ENCODE results near the gene P2RX2. TPM values are rescaled to one million over a fixed set of nuclear protein-coding genes. Genes with fewer than 3 reads are reported as not detected.

Gene P2RX2
- total RNA-seq, 1 experiment from 2014 or later, result not detected

DNA sequence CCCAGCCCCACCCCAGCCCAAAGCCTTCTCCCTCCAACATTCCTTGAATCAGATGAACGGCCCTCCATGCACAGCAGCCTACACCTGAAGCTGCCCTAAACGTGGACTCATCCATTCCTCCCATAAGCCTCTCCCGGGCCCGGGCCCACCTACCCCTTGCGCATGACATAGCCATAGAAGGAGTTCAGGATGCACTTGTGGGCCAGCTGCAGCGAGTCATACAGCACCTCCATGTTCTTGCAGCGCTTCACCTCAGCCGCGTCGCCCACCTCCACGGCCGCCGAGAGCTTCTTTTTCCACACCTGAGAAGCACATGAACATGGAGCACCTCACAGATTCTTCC is 46.5 kb downstream of the P2RX2 start:
- H3K9ac ChIP-seq (ENCODE audit: low read length), result no peak overlapping the region
- H4K20me1 ChIP-seq (ENCODE audit: insufficient read depth), result no peaks in the 10 kb centered on the region
- ChIA-PET RAD21 (ENCODE audit: low non-redundant PET in 1 of 2, low total read pairs in 2 of 2, uncharacterized antibody in 2 of 2, unreplicated experiment in 2 of 2) (no interaction called here), POLR2A (no interaction called here), CTCF (no interaction called here)
- no peaks in the 10 kb centered on the region for H3K27me3 ChIP-seq (ENCODE audit: insufficient read depth, low read length)
- no peak overlapping the region for H3K4me2 ChIP-seq (ENCODE audit: low read length)
- TF ChIP-seq EGR1 (IDR thresholded peaks at IDR 0.05; ENCODE audit: low read depth), result no peak
- no peak for TF ChIP-seq POLR2AphosphoS5 (IDR thresholded peaks at IDR 0.05; ENCODE audit: low read depth, low read length)
- TF ChIP-seq SRF (IDR thresholded peaks at IDR 0.05; ENCODE audit: low read depth), result no peak
- ATAC-seq (no peak), DNase-seq (ENCODE audit: low read depth, low spot score) (no peak)
- no peaks in the 10 kb centered on the region for H3K9me3 ChIP-seq (ENCODE audit: control insufficient read depth in 1 of 2, insufficient read depth in 1 of 2, low read depth in 1 of 2, low read length in 2 of 2)
- H3K27ac ChIP-seq (ENCODE audit: low read depth, low read length), result no peak overlapping the region
- H3K79me2 ChIP-seq (ENCODE audit: insufficient read depth, low read length), result 0 out of 2 replicates have a peak, but pooled peaks cover 3% of the 10 kb centered on the region
- no peak overlapping the region for H2AFZ ChIP-seq (ENCODE audit: low read depth, low read length, poor library complexity, severe bottlenecking)
- H3K4me3 ChIP-seq (replicated peaks in 1 of 2; ENCODE audit: low read depth in 1 of 2, low read length in 2 of 2), result no peak overlapping the region
- no peaks in the 10 kb centered on the region for H3K9me2 ChIP-seq (ENCODE audit: insufficient read depth)
- H3K4me1 ChIP-seq (ENCODE audit: control insufficient read depth in 1 of 2, insufficient read depth in 2 of 2, low read length in 2 of 2), result no peaks in the 10 kb centered on the region
- peaks cover 67 to 73% of the 10 kb centered on the region in 2 experiments for H3K36me3 ChIP-seq (ENCODE audit: control insufficient read depth in 1 of 2, insufficient read depth in 2 of 2, low read length in 2 of 2)
- intact Hi-C loops (cut with micrococcal nuclease), result no loop called here
- BruUV-seq (replicated peaks), result no TSS peak

DNA sequence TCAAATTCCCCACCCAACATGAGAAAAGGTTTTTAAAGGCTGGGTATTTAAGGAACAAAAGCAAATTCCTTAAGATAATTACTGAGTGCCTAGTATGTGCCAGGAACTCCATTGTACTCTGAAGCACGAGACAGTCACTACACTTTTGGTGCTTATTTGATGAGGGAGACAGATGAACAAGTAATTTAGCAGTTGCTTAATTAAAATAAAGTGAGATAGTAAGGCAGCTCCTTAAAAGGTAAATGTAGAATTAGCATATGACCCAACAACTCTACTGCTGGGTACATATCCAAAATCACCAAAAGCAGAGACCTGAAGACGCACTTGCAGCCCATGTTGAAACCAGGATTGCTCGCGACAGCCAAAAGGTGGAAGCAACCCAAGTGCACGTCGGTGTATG is 47.2 kb downstream of the P2RX2 start:
- H3K79me2 ChIP-seq (ENCODE audit: insufficient read depth, low read length), result 0 out of 2 replicates have a peak, but pooled peaks cover 3% of the 10 kb centered on the region
- no peak overlapping the region for H2AFZ ChIP-seq (ENCODE audit: low read depth, low read length, poor library complexity, severe bottlenecking)
- H3K36me3 ChIP-seq (ENCODE audit: control insufficient read depth in 1 of 2, insufficient read depth in 2 of 2, low read length in 2 of 2), result peaks cover 61 to 66% of the 10 kb centered on the region in 2 experiments
- no peaks in the 10 kb centered on the region for H3K4me1 ChIP-seq (ENCODE audit: control insufficient read depth in 1 of 2, insufficient read depth in 2 of 2, low read length in 2 of 2)
- no peak overlapping the region for H3K27ac ChIP-seq (ENCODE audit: low read depth, low read length)
- ChIA-PET RAD21 (ENCODE audit: low non-redundant PET in 1 of 2, low total read pairs in 2 of 2, uncharacterized antibody in 2 of 2, unreplicated experiment in 2 of 2) (no interaction called here), CTCF (no interaction called here), POLR2A (no interaction called here)
- no TSS peak for BruUV-seq (replicated peaks)
- intact Hi-C loops (cut with micrococcal nuclease), result no loop called here
- no peak overlapping the region for H3K4me3 ChIP-seq (replicated peaks in 1 of 2; ENCODE audit: low read depth in 1 of 2, low read length in 2 of 2)
- H4K20me1 ChIP-seq (ENCODE audit: insufficient read depth), result no peaks in the 10 kb centered on the region
- no peak overlapping the region for H3K9ac ChIP-seq (ENCODE audit: low read length)
- ATAC-seq, result no peak
- H3K4me2 ChIP-seq (ENCODE audit: low read length), result no peak overlapping the region
- no peaks in the 10 kb centered on the region for H3K9me3 ChIP-seq (ENCODE audit: control insufficient read depth in 1 of 2, insufficient read depth in 1 of 2, low read depth in 1 of 2, low read length in 2 of 2)
- H3K27me3 ChIP-seq (ENCODE audit: insufficient read depth, low read length), result no peaks in the 10 kb centered on the region
- DNase-seq (ENCODE audit: low read depth, low spot score), result no peak
- no peaks in the 10 kb centered on the region for H3K9me2 ChIP-seq (ENCODE audit: insufficient read depth)
- TF ChIP-seq EGR1 (IDR thresholded peaks at IDR 0.05; ENCODE audit: low read depth) (no peak), SRF (IDR thresholded peaks at IDR 0.05; ENCODE audit: low read depth) (no peak), SIN3A (IDR thresholded peaks at IDR 0.05; ENCODE audit: low read depth) (no peak), FOSL1 (IDR thresholded peaks at IDR 0.05; ENCODE audit: low read depth) (no peak), ZFX (IDR thresholded peaks at IDR 0.05) (no peak), EZH2phosphoT487 (IDR thresholded peaks at IDR 0.05; ENCODE audit: borderline replicate concordance) (no peak), EZH2 (IDR thresholded peaks at IDR 0.05) (no peak), POLR2A (IDR thresholded peaks at IDR 0.05; ENCODE audit: borderline replicate concordance, extremely low read depth, insufficient read depth, insufficient read length) (no peak), POLR2AphosphoS5 (IDR thresholded peaks at IDR 0.05; ENCODE audit: low read depth, low read length) (no peak), TCF7L2 (IDR thresholded peaks at IDR 0.05; ENCODE audit: borderline replicate concordance, extremely low read depth, insufficient read depth, insufficient read length) (no peak), CEBPB (IDR thresholded peaks at IDR 0.05; ENCODE audit: low read depth) (no peak), SP1 (IDR thresholded peaks at IDR 0.05; ENCODE audit: low read depth) (no peak)
- TF ChIP-seq, protein P1, sequence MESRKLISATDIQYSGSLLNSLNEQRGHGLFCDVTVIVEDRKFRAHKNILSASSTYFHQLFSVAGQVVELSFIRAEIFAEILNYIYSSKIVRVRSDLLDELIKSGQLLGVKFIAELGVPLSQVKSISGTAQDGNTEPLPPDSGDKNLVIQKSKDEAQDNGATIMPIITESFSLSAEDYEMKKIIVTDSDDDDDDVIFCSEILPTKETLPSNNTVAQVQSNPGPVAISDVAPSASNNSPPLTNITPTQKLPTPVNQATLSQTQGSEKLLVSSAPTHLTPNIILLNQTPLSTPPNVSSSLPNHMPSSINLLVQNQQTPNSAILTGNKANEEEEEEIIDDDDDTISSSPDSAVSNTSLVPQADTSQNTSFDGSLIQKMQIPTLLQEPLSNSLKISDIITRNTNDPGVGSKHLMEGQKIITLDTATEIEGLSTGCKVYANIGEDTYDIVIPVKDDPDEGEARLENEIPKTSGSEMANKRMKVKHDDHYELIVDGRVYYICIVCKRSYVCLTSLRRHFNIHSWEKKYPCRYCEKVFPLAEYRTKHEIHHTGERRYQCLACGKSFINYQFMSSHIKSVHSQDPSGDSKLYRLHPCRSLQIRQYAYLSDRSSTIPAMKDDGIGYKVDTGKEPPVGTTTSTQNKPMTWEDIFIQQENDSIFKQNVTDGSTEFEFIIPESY (IDR thresholded peaks at IDR 0.05; ENCODE audit: extremely low read depth, insufficient replicate concordance, low read length), result no peak
- TF ChIP-seq, protein P2, sequence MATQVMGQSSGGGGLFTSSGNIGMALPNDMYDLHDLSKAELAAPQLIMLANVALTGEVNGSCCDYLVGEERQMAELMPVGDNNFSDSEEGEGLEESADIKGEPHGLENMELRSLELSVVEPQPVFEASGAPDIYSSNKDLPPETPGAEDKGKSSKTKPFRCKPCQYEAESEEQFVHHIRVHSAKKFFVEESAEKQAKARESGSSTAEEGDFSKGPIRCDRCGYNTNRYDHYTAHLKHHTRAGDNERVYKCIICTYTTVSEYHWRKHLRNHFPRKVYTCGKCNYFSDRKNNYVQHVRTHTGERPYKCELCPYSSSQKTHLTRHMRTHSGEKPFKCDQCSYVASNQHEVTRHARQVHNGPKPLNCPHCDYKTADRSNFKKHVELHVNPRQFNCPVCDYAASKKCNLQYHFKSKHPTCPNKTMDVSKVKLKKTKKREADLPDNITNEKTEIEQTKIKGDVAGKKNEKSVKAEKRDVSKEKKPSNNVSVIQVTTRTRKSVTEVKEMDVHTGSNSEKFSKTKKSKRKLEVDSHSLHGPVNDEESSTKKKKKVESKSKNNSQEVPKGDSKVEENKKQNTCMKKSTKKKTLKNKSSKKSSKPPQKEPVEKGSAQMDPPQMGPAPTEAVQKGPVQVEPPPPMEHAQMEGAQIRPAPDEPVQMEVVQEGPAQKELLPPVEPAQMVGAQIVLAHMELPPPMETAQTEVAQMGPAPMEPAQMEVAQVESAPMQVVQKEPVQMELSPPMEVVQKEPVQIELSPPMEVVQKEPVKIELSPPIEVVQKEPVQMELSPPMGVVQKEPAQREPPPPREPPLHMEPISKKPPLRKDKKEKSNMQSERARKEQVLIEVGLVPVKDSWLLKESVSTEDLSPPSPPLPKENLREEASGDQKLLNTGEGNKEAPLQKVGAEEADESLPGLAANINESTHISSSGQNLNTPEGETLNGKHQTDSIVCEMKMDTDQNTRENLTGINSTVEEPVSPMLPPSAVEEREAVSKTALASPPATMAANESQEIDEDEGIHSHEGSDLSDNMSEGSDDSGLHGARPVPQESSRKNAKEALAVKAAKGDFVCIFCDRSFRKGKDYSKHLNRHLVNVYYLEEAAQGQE (IDR thresholded peaks at IDR 0.05; ENCODE audit: low read depth), result no peak

All from HCT116 (cell line).